MG63 (cell line): ENCODE measurements around the gene CLDND1. TPM values are rescaled to one million over a fixed set of nuclear protein-coding genes. Genes with fewer than 3 reads are reported as not detected.

Source experiments
- DNase-seq: peaks from one replicate; pipeline ENCODE4 v3.0.0-alpha.2; 2020
- H3K27me3 ChIP-seq: fragments of 250-450 bp; sonication (Bioruptor Pico); 2 replicates; pipeline ENCODE4 v1.5.1; 2020; ENCODE audit warnings: mild to moderate bottlenecking, moderate library complexity
- H3K36me3 ChIP-seq: fragments of 250-450 bp; sonication (Bioruptor Pico); 2 replicates; pipeline ENCODE4 v1.5.1; 2020; ENCODE audit warnings: mild to moderate bottlenecking, moderate library complexity
- H3K4me3 ChIP-seq: fragments of 250-450 bp; sonication (Bioruptor Pico); 2 replicates; pipeline ENCODE4 v1.5.1; 2020; ENCODE audit warnings: mild to moderate bottlenecking, moderate library complexity
- H3K9me3 ChIP-seq: fragments of 250-450 bp; sonication (Bioruptor Pico); 2 replicates; pipeline ENCODE4 v1.5.1; 2020; ENCODE audit warnings: mild to moderate bottlenecking, moderate library complexity
- total RNA-seq: library from RNA; depleted of rRNA; stranded (reverse); fragments of >200 nt; shearing (Covaris generic); gene quantifications from 2 replicates; pipeline ENCODE4 v1.2.3, GENCODE V29; 2014; ENCODE audit warnings: low replicate concordance; rRNA removed

CLDND1 gene
- total RNA-seq, 1 experiment from 2014 or later = 53.0 TPM

DNA sequence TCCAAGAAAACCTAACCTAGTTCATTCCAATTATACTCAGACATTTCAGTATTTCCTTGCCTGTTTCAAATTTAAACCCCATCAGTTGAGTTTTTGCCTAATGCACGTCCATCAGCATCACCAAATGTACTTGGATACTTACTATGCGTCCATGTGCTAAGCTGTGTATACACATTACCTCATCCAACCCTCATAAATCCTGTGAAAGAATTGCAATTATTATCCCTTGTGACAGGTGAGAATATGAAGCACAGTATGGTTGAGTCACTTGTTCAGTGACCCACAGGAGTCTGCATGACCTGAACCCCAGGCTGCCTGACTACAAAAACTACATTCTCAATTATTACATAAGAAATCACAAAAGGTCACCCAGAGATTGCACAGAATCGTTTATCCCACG, 22.7 kb downstream of the CLDND1 start:
- H3K36me3 ChIP-seq = no peaks in the 10 kb centered on the region
- H3K27me3 ChIP-seq = no peaks in the 10 kb centered on the region; the same call in 1 of the 2 replicates
- no peak for DNase-seq

DNA sequence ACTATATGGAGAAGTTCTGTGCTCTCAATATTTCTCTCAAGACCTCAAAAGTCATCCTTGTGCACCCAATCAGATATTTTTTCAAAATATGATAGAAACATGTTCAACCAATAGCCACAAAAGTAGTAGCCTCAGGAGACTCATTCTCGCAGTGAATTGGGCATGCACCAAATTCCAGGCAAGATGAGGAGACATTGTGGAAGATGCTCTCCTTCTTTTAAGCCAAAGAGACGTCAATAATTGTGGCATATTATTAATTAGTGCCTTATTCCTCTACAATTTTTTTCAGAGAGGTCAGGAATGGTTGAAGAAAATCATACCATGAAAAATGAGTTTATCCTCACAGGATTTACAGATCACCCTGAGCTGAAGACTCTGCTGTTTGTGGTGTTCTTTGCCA, 25.3 kb downstream of the CLDND1 start, which contains the start of gene OR5K2:
Gene OR5K2, plus strand, starts transcription at position 301 of the 400 bp plus-strand sequence. Its CDS starts 0 bp downstream, at position 301.
- H3K9me3 ChIP-seq = no peaks in the 10 kb centered on the region
- H3K27me3 ChIP-seq = no peaks in the 10 kb centered on the region; the same call in 1 of the 2 replicates
- DNase-seq = no peak

More for the DNA sequence above, 22.7 kb downstream of the CLDND1 start:
- H3K9me3 ChIP-seq = no peaks in the 10 kb centered on the region
- H3K4me3 ChIP-seq = no peak overlapping the region

DNA sequence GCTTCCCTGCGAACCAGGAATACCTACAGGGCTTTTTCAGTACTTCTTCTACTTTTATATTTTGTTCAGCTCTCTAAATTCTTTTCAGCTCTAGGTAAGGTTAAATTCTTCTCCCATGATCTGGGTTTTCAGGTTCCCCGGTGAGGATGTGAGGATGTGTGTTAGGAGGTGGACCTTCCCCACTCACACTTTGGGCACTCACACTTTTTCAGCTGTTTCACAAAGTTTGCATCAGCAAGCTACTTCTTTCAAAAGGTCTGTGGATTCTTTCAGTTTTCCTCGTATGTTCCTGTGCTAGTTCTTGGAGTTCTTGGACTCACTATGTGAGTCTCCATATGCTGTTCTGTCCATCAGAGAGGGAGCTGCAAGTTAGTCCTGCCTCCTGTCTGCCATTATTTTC, 39.1 kb downstream of the CLDND1 start:
- Histone ChIP-seq H3K4me3 (no peak overlapping the region), H3K27me3 (no peaks in the 10 kb centered on the region), H3K9me3 (peaks cover 4% of the 10 kb centered on the region), H3K36me3 (no peaks in the 10 kb centered on the region)
- DNase-seq = no peak

More for the DNA sequence above, 25.3 kb downstream of the CLDND1 start, which contains the start of gene OR5K2:
- Histone ChIP-seq H3K4me3 (no peak within 1 kb of the TSS), H3K36me3 (no peaks in the 10 kb centered on the region)

DNA sequence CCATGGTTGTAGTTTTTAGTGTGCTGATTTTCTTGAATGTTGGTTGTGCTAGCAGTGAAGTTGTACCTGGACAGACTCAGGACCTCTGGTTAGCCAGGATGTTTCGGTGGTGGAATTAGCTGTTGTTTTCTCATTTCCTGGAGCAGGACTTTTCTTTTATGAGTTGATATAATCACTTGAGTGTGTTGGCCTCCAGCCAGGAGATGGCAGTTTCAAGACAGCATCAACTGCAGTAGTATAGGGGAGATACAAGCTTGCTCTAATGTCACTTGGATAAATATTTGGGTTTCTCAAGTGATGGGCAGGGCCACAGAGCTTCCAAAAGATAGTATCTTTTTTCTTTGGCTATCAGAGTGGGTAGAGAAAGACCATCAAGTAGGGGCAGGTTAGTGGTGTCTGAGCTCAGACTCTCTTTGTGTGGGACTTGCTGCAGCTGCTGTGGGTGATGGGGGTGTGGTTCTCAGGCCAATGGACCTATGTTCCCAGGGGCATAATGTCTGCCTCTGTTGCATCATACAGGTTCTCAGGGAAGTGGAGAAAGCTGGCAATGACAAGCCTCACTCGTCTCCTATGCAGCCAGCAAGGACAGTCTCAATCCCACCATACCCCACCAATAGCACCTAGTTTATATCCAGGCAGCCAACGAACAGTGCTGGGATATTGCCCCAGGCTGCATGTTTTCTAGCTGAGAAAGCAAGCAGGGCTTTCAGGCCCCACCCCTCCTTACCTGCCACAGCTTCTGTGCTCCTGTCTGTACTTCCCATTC, 39.8 kb downstream of the CLDND1 start:
- Histone ChIP-seq H3K9me3 (peaks cover 4% of the 10 kb centered on the region), H3K36me3 (no peaks in the 10 kb centered on the region), H3K4me3 (no peak overlapping the region), H3K27me3 (no peaks in the 10 kb centered on the region)
- DNase-seq = no peak

Other genes starting within 250 kb of the CLDND1 start
- gene OR5H2, start 240.4 kb downstream of the CLDND1 start, total RNA-seq = not detected in 2 replicates
- not detected in 2 replicates for gene OR5K4, start 169.0 kb downstream of the CLDND1 start, total RNA-seq
- not detected in 2 replicates for gene OR5K3, start 132.2 kb downstream of the CLDND1 start, total RNA-seq
- gene OR5K1, start 59.7 kb downstream of the CLDND1 start, total RNA-seq = not detected in 2 replicates
- gene OR5K2, start 25.2 kb downstream of the CLDND1 start, total RNA-seq = not detected in 2 replicates
- gene GPR15, start 9.1 kb upstream of the CLDND1 start, total RNA-seq = not detected in 2 replicates
- gene CPOX, start 70.7 kb upstream of the CLDND1 start, total RNA-seq = 43.7 and 45.1 TPM in 2 replicates
- 1.4 and 2.0 TPM in 2 replicates for gene ST3GAL6, start 240.4 kb upstream of the CLDND1 start, total RNA-seq